Neural progenitor cell (in vitro differentiated cells): Measurements from ENCODE around the gene DZIP1L. TPM values are rescaled to one million over a fixed set of nuclear protein-coding genes. Genes with fewer than 3 reads are reported as not detected.

ENCODE experiments used
- DNase-seq: peaks from one replicate; pipeline ENCODE4 v3.0.0-alpha.2; 2016; ENCODE audit warnings: low spot score
- H2AFZ ChIP-seq: fragments of 200-600 bp; sonication (generic); replicated peaks from 2 replicates; pipeline ENCODE4 v1.6.1; 2016; ENCODE audit warnings: antibody characterized with exemption
- H3F3A ChIP-seq: fragments of 200-600 bp; sonication (generic); 2 replicates; pipeline ENCODE4 v1.6.1; 2016; ENCODE audit warnings: antibody characterized with exemption, low read depth
- H3K27ac ChIP-seq: fragments of 200-600 bp; sonication (generic); 2 replicates; pipeline ENCODE4 v1.5.1; 2016; ENCODE audit warnings: mild to moderate bottlenecking
- H3K27me3 ChIP-seq: fragments of 200-600 bp; sonication (generic); 2 replicates; pipeline ENCODE4 v1.6.1; 2016; ENCODE audit warnings: mild to moderate bottlenecking, moderate library complexity
- H3K36me3 ChIP-seq: fragments of 200-600 bp; sonication (generic); 2 replicates; pipeline ENCODE4 v1.5.1; 2016
- H3K4me1 ChIP-seq: fragments of 200-600 bp; sonication (generic); 2 replicates; pipeline ENCODE4 v1.6.1; 2016; ENCODE audit warnings: mixed run types
- H3K4me2 ChIP-seq: fragments of 200-600 bp; sonication (generic); 2 replicates; pipeline ENCODE4 v1.6.1; 2016
- H3K4me3 ChIP-seq: fragments of 200-600 bp; sonication (generic); 2 replicates; pipeline ENCODE4 v1.5.1; 2016
- H3K79me2 ChIP-seq: fragments of 200-600 bp; sonication (generic); 2 replicates; pipeline ENCODE4 v1.6.1; 2016; ENCODE audit warnings: low read depth
- H3K9ac ChIP-seq: fragments of 200-600 bp; sonication (generic); 2 replicates; pipeline ENCODE4 v1.6.1; 2016
- H3K9me3 ChIP-seq: fragments of 200-600 bp; sonication (generic); 2 replicates; pipeline ENCODE4 v1.5.1; 2016; ENCODE audit warnings: low read depth
- H4K20me1 ChIP-seq: fragments of 200-600 bp; sonication (generic); 2 replicates; pipeline ENCODE4 v1.6.1; 2016; ENCODE audit warnings: low read depth
- H3K27ac Mint-ChIP-seq: 3 replicates; pipeline ENCODE4 v1.8.0; 2021; ENCODE audit warnings: mixed read lengths
- H3K27me3 Mint-ChIP-seq: 2 replicates; pipeline ENCODE4 v1.8.0; 2022; ENCODE audit warnings: low read depth, mild to moderate bottlenecking, inconsistent platforms, moderate library complexity, mixed read lengths; ENCODE audit not compliant: insufficient read depth
- H3K36me3 Mint-ChIP-seq: 3 replicates; pipeline ENCODE4 v1.8.0; 2021; ENCODE audit warnings: mixed read lengths
- H3K4me1 Mint-ChIP-seq: 3 replicates; pipeline ENCODE4 v1.8.0; 2021; ENCODE audit warnings: mixed read lengths
- H3K4me3 Mint-ChIP-seq: 3 replicates; pipeline ENCODE4 v1.8.0; 2021; ENCODE audit warnings: mild to moderate bottlenecking, moderate library complexity, mixed read lengths
- H3K9me3 Mint-ChIP-seq: 3 replicates; pipeline ENCODE4 v1.8.0; 2020; ENCODE audit warnings: mixed read lengths
- EZH2 ChIP-seq: fragments of 200-600 bp; sonication (generic); IDR thresholded peaks from 2 replicates; pipeline ENCODE4 v1.6.1; 2017; ENCODE audit warnings: antibody characterized with exemption, mild to moderate bottlenecking, moderate library complexity
- EZH2phosphoT487 ChIP-seq: fragments of 200-600 bp; sonication (generic); IDR thresholded peaks from 2 replicates; pipeline ENCODE4 v1.6.1; 2017; ENCODE audit warnings: antibody characterized with exemption
- total RNA-seq: library from RNA; depleted of rRNA; stranded (reverse); fragments of >200 nt; gene quantifications from 2 replicates; pipeline ENCODE4 v1.2.3, GENCODE V29; 2015; ENCODE audit warnings: low replicate concordance
- TF ChIP-seq, protein P1 (sequence below): fragments of 200-600 bp; sonication (generic); IDR thresholded peaks from 2 replicates; pipeline ENCODE4 v1.5.1; 2017; ENCODE audit warnings: antibody characterized with exemption, mild to moderate bottlenecking

DZIP1L gene
- total RNA-seq, 1 donor from 2014 or later: 10.4 TPM

DNA sequence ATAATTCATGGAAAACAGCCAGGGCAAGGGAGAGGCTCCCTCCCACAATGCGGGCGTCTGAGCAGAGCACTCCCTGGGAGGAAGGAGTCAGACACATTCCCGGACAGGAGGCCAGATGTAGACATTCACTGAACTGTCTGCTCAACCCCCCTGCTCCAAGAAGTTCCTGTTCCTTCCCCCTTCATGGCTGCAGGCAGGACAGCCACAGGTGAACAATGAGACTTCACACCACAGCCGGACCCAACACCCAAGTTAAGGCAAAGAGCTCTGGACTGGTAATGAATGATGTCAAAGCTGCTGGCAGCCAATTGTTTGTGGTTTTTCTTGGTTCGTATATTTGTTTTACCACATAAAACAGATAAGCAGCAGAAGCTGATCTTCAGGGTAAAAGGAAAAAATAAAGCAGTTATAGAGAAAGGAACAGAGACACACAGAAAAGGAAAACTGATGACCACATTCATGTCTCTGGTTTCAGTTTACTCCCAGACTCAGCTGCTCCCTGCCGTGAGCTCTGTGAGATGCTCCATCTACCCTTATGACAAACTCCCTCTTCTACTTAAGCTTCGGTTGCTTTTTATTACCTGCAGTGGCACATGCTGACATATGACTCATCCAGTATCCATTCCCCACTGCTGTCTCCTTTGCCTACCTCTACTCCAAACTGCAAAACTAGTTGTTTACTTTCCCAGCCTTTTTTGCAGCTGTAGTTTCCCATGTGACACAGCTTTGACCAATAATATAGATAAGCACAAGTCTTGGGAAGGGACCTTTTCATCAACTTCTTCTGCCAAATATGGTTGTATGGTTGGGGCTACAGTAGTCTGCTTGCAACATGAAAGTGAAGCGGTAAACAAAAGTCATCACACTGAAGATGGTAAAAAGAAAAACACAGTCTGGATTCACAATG is 33.1 kb downstream of the DZIP1L start:
- H4K20me1 ChIP-seq: no peaks in the 10 kb centered on the region
- H3K9me3 Mint-ChIP-seq: no peaks in the 10 kb centered on the region
- TF ChIP-seq, protein P1, sequence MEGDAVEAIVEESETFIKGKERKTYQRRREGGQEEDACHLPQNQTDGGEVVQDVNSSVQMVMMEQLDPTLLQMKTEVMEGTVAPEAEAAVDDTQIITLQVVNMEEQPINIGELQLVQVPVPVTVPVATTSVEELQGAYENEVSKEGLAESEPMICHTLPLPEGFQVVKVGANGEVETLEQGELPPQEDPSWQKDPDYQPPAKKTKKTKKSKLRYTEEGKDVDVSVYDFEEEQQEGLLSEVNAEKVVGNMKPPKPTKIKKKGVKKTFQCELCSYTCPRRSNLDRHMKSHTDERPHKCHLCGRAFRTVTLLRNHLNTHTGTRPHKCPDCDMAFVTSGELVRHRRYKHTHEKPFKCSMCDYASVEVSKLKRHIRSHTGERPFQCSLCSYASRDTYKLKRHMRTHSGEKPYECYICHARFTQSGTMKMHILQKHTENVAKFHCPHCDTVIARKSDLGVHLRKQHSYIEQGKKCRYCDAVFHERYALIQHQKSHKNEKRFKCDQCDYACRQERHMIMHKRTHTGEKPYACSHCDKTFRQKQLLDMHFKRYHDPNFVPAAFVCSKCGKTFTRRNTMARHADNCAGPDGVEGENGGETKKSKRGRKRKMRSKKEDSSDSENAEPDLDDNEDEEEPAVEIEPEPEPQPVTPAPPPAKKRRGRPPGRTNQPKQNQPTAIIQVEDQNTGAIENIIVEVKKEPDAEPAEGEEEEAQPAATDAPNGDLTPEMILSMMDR: no peak
- TF ChIP-seq EZH2phosphoT487 (no peak), EZH2 (no peak)
- H3K4me2 ChIP-seq: no peak overlapping the region
- no peaks in the 10 kb centered on the region for H3K27me3 ChIP-seq
- no peak overlapping the region for H3K27ac Mint-ChIP-seq
- no peak for DNase-seq
- H2AFZ ChIP-seq: no peak overlapping the region
- H3K4me3 Mint-ChIP-seq: no peak overlapping the region
- H3K36me3 ChIP-seq: no peaks in the 10 kb centered on the region
- peaks cover 2% of the 10 kb centered on the region for H3K27me3 Mint-ChIP-seq
- H3K9me3 ChIP-seq: no peaks in the 10 kb centered on the region
- H3K4me1 ChIP-seq: no peaks in the 10 kb centered on the region
- no peak overlapping the region for H3K4me3 ChIP-seq
- no peak overlapping the region for H3K9ac ChIP-seq
- peaks cover 3% of the 10 kb centered on the region for H3K4me1 Mint-ChIP-seq
- H3F3A ChIP-seq: no peaks in the 10 kb centered on the region
- H3K36me3 Mint-ChIP-seq: peaks cover 32% of the 10 kb centered on the region
- H3K79me2 ChIP-seq: no peaks in the 10 kb centered on the region
- H3K27ac ChIP-seq: no peak overlapping the region

DNA sequence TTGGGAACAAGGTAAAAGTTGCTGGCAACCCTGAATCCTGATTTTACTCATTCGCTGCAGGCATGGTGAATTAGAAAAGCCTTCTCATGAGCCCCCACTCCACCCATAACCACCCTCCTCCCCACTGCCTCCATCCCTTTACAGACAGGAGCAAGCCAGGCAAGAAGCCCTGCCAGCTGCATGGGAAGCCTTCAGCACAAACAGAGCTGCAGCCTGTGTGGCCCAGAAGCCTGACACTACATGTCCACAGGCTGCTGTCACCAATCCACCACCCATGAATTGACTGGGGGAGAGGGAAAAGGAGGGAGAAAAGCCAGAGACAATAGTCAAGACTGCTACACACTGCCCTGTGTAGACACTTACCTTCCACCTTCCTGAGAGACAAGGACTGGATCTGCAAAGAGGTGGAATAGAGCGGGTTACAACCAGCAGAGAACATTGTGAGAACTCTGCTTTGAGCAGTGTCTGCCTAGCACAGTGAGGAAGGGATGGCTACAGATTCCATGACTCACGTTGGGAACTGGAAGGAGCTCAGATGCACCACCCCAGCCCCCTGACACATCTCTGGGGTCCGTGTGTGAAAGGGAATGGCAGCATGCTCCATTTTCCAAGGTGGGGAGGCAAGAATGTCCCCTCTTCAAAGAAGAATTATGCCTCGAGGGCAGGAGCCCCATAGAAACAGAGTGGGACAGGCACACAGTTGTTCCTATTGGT is 33.9 kb downstream of the DZIP1L start:
- Histone ChIP-seq H3F3A (no peaks in the 10 kb centered on the region), H3K4me2 (no peak overlapping the region), H3K36me3 (no peaks in the 10 kb centered on the region), H3K4me3 (no peak overlapping the region), H3K79me2 (no peaks in the 10 kb centered on the region), H3K9ac (no peak overlapping the region), H3K27me3 (no peaks in the 10 kb centered on the region), H3K9me3 (no peaks in the 10 kb centered on the region), H3K27ac (no peak overlapping the region), H3K4me1 (no peaks in the 10 kb centered on the region), H2AFZ (no peak overlapping the region), H4K20me1 (no peaks in the 10 kb centered on the region)
- H3K36me3 Mint-ChIP-seq: peaks cover 30% of the 10 kb centered on the region
- no peak for DNase-seq
- no peaks in the 10 kb centered on the region for H3K9me3 Mint-ChIP-seq
- peaks cover 3% of the 10 kb centered on the region for H3K4me1 Mint-ChIP-seq
- H3K27ac Mint-ChIP-seq: no peak overlapping the region
- H3K27me3 Mint-ChIP-seq: peaks cover 2% of the 10 kb centered on the region
- H3K4me3 Mint-ChIP-seq: no peak overlapping the region
- TF ChIP-seq, protein P1: no peak
- no peak for TF ChIP-seq EZH2phosphoT487
- no peak for TF ChIP-seq EZH2

DNA sequence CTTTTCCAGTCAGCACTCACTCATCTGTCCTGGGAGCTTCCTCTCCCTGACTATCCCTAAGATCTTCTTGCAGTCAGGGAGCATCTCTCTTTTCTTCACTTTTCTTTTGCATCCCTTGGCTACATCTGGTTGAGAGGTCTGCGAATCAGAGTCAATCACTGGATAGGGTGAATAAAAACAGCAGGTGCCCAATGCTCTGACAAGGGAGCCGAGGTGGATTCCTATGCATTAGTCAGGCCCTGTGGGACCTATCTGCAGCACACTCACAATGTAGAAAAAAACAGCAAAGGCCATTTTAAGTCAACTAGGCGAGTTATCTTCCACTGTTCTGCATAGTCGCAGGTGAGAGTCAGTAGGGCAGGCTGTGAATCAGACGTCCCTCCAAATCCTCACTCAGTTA is 35.5 kb downstream of the DZIP1L start:
- Mint-ChIP-seq H3K27me3 (peaks cover 2% of the 10 kb centered on the region), H3K4me3 (no peak overlapping the region), H3K27ac (no peak overlapping the region), H3K4me1 (peaks cover 3% of the 10 kb centered on the region), H3K36me3 (peaks cover 41% of the 10 kb centered on the region), H3K9me3 (no peaks in the 10 kb centered on the region)
- no peak for DNase-seq
- Histone ChIP-seq H2AFZ (no peak overlapping the region), H3F3A (no peaks in the 10 kb centered on the region), H3K4me2 (no peak overlapping the region), H3K9me3 (no peaks in the 10 kb centered on the region), H3K27ac (no peak overlapping the region), H3K9ac (no peak overlapping the region), H3K4me3 (no peak overlapping the region), H3K36me3 (no peaks in the 10 kb centered on the region), H4K20me1 (no peaks in the 10 kb centered on the region), H3K79me2 (no peaks in the 10 kb centered on the region), H3K27me3 (no peaks in the 10 kb centered on the region), H3K4me1 (no peaks in the 10 kb centered on the region)
- TF ChIP-seq, protein P1: no peak
- TF ChIP-seq EZH2phosphoT487: no peak
- no peak for TF ChIP-seq EZH2
